Keratinocyte (primary cell): Measurements from ENCODE around the gene DUSP16. TPM values are rescaled to one million over a fixed set of nuclear protein-coding genes. Genes with fewer than 3 reads are reported as not detected.
A peak's percentile ranks its signal among the peaks of the same experiment; 100 is the strongest.

Source experiments
- DNase-seq: peaks from one replicate; pipeline ENCODE4 v3.0.0-alpha.2; 2011; ENCODE audit warnings: low read depth, missing footprints, low spot score
- FAIRE-seq: peaks from 2 replicates; lab custom pipeline; 2011; peaks lifted over from hg19 to GRCh38; lab: Jason Lieb, UNC
- H2AFZ ChIP-seq: 2 replicates; pipeline ENCODE4 v1.6.0; 2012; ENCODE audit warnings: low read length, control low read depth, inconsistent platforms; ENCODE audit not compliant: control insufficient read depth
- H3K27ac ChIP-seq: 2 replicates; pipeline ENCODE4 v1.5.1; 2011; ENCODE audit warnings: low read length; ENCODE audit not compliant: control insufficient read depth, insufficient read depth
- H3K27me3 ChIP-seq: 3 replicates; pipeline ENCODE4 v1.6.0; 2011; ENCODE audit warnings: low read length; ENCODE audit not compliant: control insufficient read depth, insufficient read depth; ENCODE audit errors: extremely low read depth
- H3K36me3 ChIP-seq, 2 experiments: 2 replicates in 1 of 2; 3 replicates in 1 of 2; pipeline ENCODE4 v1.5.1; 2011; ENCODE audit warnings: low read length in 2 of 2, mild to moderate bottlenecking in 1 of 2; ENCODE audit not compliant: control insufficient read depth in 2 of 2, insufficient read depth in 2 of 2; ENCODE audit errors: extremely low read depth in 1 of 2
- H3K4me1 ChIP-seq: 3 replicates; pipeline ENCODE4 v1.5.1; 2011; ENCODE audit warnings: low read length; ENCODE audit not compliant: control insufficient read depth, insufficient read depth; ENCODE audit errors: extremely low read depth
- H3K4me2 ChIP-seq: 3 replicates; pipeline ENCODE4 v1.6.0; 2011; ENCODE audit warnings: low read depth, low read length; ENCODE audit not compliant: control insufficient read depth, insufficient read depth; ENCODE audit errors: extremely low read depth
- H3K4me3 ChIP-seq, 3 experiments: fragments of 200-600 bp in 1 of 3; sonication (generic) in 1 of 3; 2 replicates in 2 of 3; 3 replicates in 1 of 3; pipeline ENCODE4 v1.5.1; 2011 to 2016; ENCODE audit warnings: low read length in 3 of 3, mild to moderate bottlenecking in 3 of 3, control low read depth in 2 of 3, inconsistent platforms in 1 of 3, low read depth in 1 of 3, mixed read lengths in 1 of 3, mixed run types in 1 of 3, moderate library complexity in 1 of 3; ENCODE audit not compliant: control insufficient read depth in 2 of 3, insufficient read depth in 2 of 3; ENCODE audit errors: extremely low read depth in 1 of 3
- H3K79me2 ChIP-seq: 2 replicates; pipeline ENCODE4 v1.6.0; 2012; ENCODE audit warnings: low read length; ENCODE audit not compliant: control insufficient read depth, insufficient read depth
- H3K9ac ChIP-seq: 3 replicates; pipeline ENCODE4 v1.6.0; 2011; ENCODE audit warnings: low read length; ENCODE audit not compliant: control insufficient read depth, insufficient read depth; ENCODE audit errors: extremely low read depth
- H3K9me1 ChIP-seq: 3 replicates; pipeline ENCODE4 v1.6.0; 2011; ENCODE audit warnings: low read length; ENCODE audit not compliant: control insufficient read depth, insufficient read depth; ENCODE audit errors: extremely low read depth
- H3K9me3 ChIP-seq: 2 replicates; pipeline ENCODE4 v1.5.1; 2012; ENCODE audit warnings: low read depth, low read length; ENCODE audit not compliant: control insufficient read depth
- H4K20me1 ChIP-seq: 3 replicates; pipeline ENCODE4 v1.6.0; 2011; ENCODE audit warnings: low read length; ENCODE audit not compliant: control insufficient read depth, insufficient read depth; ENCODE audit errors: extremely low read depth
- CTCF ChIP-seq, 3 experiments: IDR thresholded peaks in 1 of 3; conservative IDR thresholded peaks in 1 of 3; optimal IDR thresholded peaks in 1 of 3; 2 replicates in 2 of 3; 3 replicates in 1 of 3; pipeline versions ENCODE3 to v1.5.1; 2011; ENCODE audit warnings: low read length in 3 of 3, mild to moderate bottlenecking in 3 of 3, moderate library complexity in 2 of 3, control low read depth in 1 of 3, inconsistent platforms in 1 of 3; ENCODE audit not compliant: insufficient read depth in 2 of 3; ENCODE audit errors: extremely low read depth in 1 of 3
- EZH2 ChIP-seq: IDR thresholded peaks from one replicate; pipeline ENCODE4 v1.6.1; 2012; ENCODE audit warnings: inconsistent platforms, mild to moderate bottlenecking, low read length, moderate library complexity
- dilution Hi-C: fragments of 300-500 bp; cut with MboI; formaldehyde crosslinking; loops from one replicate; pipeline ENCODE4 v1.7.0; 2020; ENCODE audit warnings: low sequenced_read_pairs; ENCODE audit not compliant: extremely low pct_ligation_motif_present
- polyA plus RNA-seq, 5 experiments: library from polyadenylated mRNA; depleted of rRNA in 3 of 5; stranded (reverse) in 3 of 5; stranded (forward) in 1 of 5; unstranded in 1 of 5; fragments of >200 nt; gene quantifications; 1 replicate in 1 of 5; 2 replicates in 3 of 5; 3 replicates in 1 of 5; pipeline versions ENCODE4 v1.2.1 to v1.2.3, GENCODE V29; 2011 to 2012; ENCODE audit warnings: missing spikeins in 2 of 5, low read depth in 1 of 5, low replicate concordance in 1 of 5

The DUSP16 gene
- polyA plus RNA-seq, 1 donor (not counting 4 experiments of a cell fraction or from before 2014, with no cell fraction given) = 9.3 TPM

- peaks cover 32% of the 10 kb centered on the region for H3K4me1 ChIP-seq
- H4K20me1 ChIP-seq = no peaks in the 10 kb centered on the region
- no peaks in the 10 kb centered on the region for H3K36me3 ChIP-seq
- peak within 1 kb of the TSS; percentile 84 for H3K27ac ChIP-seq
- peak within 1 kb of the TSS; percentile 96 for H2AFZ ChIP-seq
- no peaks in the 10 kb centered on the region for H3K9me3 ChIP-seq
- H3K9me1 ChIP-seq = no peaks in the 10 kb centered on the region
- peak within 1 kb of the TSS; percentile 86 for H3K9ac ChIP-seq
- peak within 1 kb of the TSS; percentile 96 for H3K4me2 ChIP-seq
- H3K79me2 ChIP-seq = peaks cover 7% of the 10 kb centered on the region
- no peak for TF ChIP-seq CTCF (optimal IDR thresholded peaks at IDR 0.05 in 1 of 3, IDR thresholded peaks at IDR 0.05 in 1 of 3, conservative IDR thresholded peaks at IDR 0.05 in 1 of 3; ENCODE audit: extremely low read depth in 1 of 3, insufficient read depth in 2 of 3, low read length in 3 of 3)
- TF ChIP-seq EZH2 = no peak
- dilution Hi-C loops = no loop called here
- peak; percentile 13 for FAIRE-seq
- no peak for DNase-seq
- peak within 1 kb of the TSS; percentile 69 to 89 (median 75) for H3K4me3 ChIP-seq
- no peaks in the 10 kb centered on the region for H3K27me3 ChIP-seq
Observed at GRCh38 chr12:12611512-12612306, 49.0 kb upstream of the DUSP16 start, which contains the start of gene CREBL2. TSS of gene CREBL2 (plus strand) at chr12:12611876. CDS start at chr12:12612173, 297 bp downstream.

DNA sequence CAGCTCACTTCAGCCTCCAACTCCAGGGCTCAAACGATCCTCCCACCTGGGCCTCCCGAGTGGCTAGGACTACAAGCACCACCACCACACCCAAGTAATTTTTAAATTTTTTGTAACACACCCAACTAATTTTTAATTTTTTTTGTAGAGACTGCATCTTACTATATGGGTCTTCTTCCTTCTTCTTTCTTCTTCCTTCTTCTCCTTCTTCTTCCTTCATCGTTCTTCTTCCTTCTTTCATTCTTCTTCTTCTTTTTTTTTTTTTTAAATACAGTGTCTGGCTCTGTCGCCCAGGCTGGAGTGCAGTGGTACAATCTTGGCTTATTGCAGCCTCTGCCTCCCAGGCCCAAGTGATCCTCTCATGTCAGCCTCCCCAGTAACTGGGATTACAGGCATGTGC lies 48.0 kb upstream of the DUSP16 start:
- no peaks in the 10 kb centered on the region for H3K27me3 ChIP-seq
- no peak for TF ChIP-seq EZH2
- no peak for TF ChIP-seq CTCF (optimal IDR thresholded peaks at IDR 0.05 in 1 of 3, IDR thresholded peaks at IDR 0.05 in 1 of 3, conservative IDR thresholded peaks at IDR 0.05 in 1 of 3; ENCODE audit: extremely low read depth in 1 of 3, insufficient read depth in 2 of 3, low read length in 3 of 3)
- H3K79me2 ChIP-seq = peaks cover 7% of the 10 kb centered on the region
- DNase-seq = no peak
- no peaks in the 10 kb centered on the region for H3K9me1 ChIP-seq
- no peaks in the 10 kb centered on the region for H4K20me1 ChIP-seq
- H3K9me3 ChIP-seq = no peaks in the 10 kb centered on the region
- peak overlapping the region; percentile 96 for H3K4me2 ChIP-seq
- peak overlapping the region; percentile 86 for H3K9ac ChIP-seq
- dilution Hi-C loops = no loop called here
- H3K4me3 ChIP-seq = no peak overlapping the region
- FAIRE-seq = no peak
- peak overlapping the region; percentile 84 for H3K27ac ChIP-seq
- no peaks in the 10 kb centered on the region for H3K36me3 ChIP-seq
- H2AFZ ChIP-seq = no peak overlapping the region
- peaks cover 36% of the 10 kb centered on the region for H3K4me1 ChIP-seq
